ENCODE data around the gene RBBP8. TPM values are rescaled to one million over a fixed set of nuclear protein-coding genes. Genes with fewer than 3 reads are reported as not detected.
"Not testable (repeated sequence)": the region's sequence is repeated elsewhere in the genome, so short reads cannot be mapped to it uniquely, and the experiment has no call there.

Gene RBBP8
- total RNA-seq, 1 donor from 2014 or later, result 13.6 TPM

GRCh38 chr18:22951823-22952222 is 18.7 kb downstream of the RBBP8 start:
- Mint-ChIP-seq H3K27ac (ENCODE audit: unreplicated experiment) (no peak overlapping the region), H3K4me1 (ENCODE audit: low read depth, unreplicated experiment) (no peaks in the 10 kb centered on the region), H3K36me3 (ENCODE audit: unreplicated experiment) (no peaks in the 10 kb centered on the region), H3K9me3 (ENCODE audit: unreplicated experiment) (no peaks in the 10 kb centered on the region), H3K4me3 (ENCODE audit: unreplicated experiment) (no peak overlapping the region), H3K27me3 (ENCODE audit: unreplicated experiment) (no peaks in the 10 kb centered on the region)
- TF ChIP-seq, protein P1, sequence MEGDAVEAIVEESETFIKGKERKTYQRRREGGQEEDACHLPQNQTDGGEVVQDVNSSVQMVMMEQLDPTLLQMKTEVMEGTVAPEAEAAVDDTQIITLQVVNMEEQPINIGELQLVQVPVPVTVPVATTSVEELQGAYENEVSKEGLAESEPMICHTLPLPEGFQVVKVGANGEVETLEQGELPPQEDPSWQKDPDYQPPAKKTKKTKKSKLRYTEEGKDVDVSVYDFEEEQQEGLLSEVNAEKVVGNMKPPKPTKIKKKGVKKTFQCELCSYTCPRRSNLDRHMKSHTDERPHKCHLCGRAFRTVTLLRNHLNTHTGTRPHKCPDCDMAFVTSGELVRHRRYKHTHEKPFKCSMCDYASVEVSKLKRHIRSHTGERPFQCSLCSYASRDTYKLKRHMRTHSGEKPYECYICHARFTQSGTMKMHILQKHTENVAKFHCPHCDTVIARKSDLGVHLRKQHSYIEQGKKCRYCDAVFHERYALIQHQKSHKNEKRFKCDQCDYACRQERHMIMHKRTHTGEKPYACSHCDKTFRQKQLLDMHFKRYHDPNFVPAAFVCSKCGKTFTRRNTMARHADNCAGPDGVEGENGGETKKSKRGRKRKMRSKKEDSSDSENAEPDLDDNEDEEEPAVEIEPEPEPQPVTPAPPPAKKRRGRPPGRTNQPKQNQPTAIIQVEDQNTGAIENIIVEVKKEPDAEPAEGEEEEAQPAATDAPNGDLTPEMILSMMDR (IDR thresholded peaks at IDR 0.05; ENCODE audit: partially characterized antibody, unreplicated experiment), result no peak
- DNase-seq, result no peak

DNA sequence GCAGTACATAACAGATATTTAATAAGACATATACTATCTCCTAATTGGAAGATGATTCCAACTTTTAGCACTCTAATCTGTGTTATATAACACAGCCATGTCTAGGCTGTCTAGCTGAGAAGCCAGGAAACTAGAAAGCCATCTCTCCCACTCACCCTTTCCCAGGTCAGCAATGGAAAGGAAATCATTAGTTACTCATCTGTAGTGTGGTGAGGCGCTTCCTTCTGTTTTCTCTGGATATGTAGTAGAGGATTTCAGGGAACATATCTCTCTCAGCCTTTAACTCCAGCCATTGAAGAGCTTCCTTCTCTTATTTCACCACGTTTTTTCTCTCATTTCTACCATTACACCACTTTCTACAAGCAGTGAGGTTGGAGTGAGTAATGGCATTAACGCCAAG is 19.4 kb downstream of the RBBP8 start:
- Mint-ChIP-seq H3K9me3 (ENCODE audit: unreplicated experiment) (no peaks in the 10 kb centered on the region), H3K36me3 (ENCODE audit: unreplicated experiment) (no peaks in the 10 kb centered on the region), H3K27ac (ENCODE audit: unreplicated experiment) (no peak overlapping the region), H3K4me1 (ENCODE audit: low read depth, unreplicated experiment) (no peaks in the 10 kb centered on the region), H3K27me3 (ENCODE audit: unreplicated experiment) (no peaks in the 10 kb centered on the region), H3K4me3 (ENCODE audit: unreplicated experiment) (no peak overlapping the region)
- DNase-seq, result no peak
- TF ChIP-seq, protein P1 (IDR thresholded peaks at IDR 0.05; ENCODE audit: partially characterized antibody, unreplicated experiment), result no peak

- not testable (repeated sequence) for H3K4me1 Mint-ChIP-seq (ENCODE audit: low read depth, unreplicated experiment); H3K36me3 Mint-ChIP-seq (ENCODE audit: unreplicated experiment); DNase-seq; H3K9me3 Mint-ChIP-seq (ENCODE audit: unreplicated experiment); H3K4me3 Mint-ChIP-seq (ENCODE audit: unreplicated experiment); H3K27ac Mint-ChIP-seq (ENCODE audit: unreplicated experiment); H3K27me3 Mint-ChIP-seq (ENCODE audit: unreplicated experiment)
These were observed 20.9 kb downstream of the RBBP8 start for GRCh38 chr18:22953982-22954381.

GRCh38 chr18:22956226-22956625 is 23.1 kb downstream of the RBBP8 start:
- no peak overlapping the region for H3K27ac Mint-ChIP-seq (ENCODE audit: unreplicated experiment)
- no peak overlapping the region for H3K4me3 Mint-ChIP-seq (ENCODE audit: unreplicated experiment)
- H3K27me3 Mint-ChIP-seq (ENCODE audit: unreplicated experiment), result no peaks in the 10 kb centered on the region
- no peaks in the 10 kb centered on the region for H3K9me3 Mint-ChIP-seq (ENCODE audit: unreplicated experiment)
- H3K4me1 Mint-ChIP-seq (ENCODE audit: low read depth, unreplicated experiment), result no peaks in the 10 kb centered on the region
- no peak for DNase-seq
- no peaks in the 10 kb centered on the region for H3K36me3 Mint-ChIP-seq (ENCODE audit: unreplicated experiment)
- TF ChIP-seq, protein P1 (IDR thresholded peaks at IDR 0.05; ENCODE audit: partially characterized antibody, unreplicated experiment), result no peak

DNA sequence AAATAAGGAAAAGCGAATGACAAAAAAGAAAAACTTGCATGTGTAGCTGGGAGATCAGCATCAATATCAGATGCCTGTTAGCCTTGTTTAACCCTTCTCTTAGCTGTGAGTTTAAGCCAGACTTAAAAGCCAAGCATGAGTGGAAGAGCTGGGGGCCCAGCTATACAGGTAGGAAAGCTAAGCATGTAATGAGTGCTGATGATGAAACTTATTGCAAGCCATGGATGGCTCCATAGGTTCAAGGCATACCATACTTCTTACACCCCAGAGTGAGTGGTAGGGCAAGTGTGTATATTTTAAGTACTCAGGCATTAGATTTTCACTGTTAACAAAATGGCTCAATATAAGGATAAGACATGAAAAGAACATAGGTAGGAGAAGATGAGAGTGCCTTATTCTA is 28.0 kb downstream of the RBBP8 start:
- H3K27ac Mint-ChIP-seq (ENCODE audit: unreplicated experiment), result no peak overlapping the region
- no peaks in the 10 kb centered on the region for H3K9me3 Mint-ChIP-seq (ENCODE audit: unreplicated experiment)
- no peaks in the 10 kb centered on the region for H3K27me3 Mint-ChIP-seq (ENCODE audit: unreplicated experiment)
- H3K4me3 Mint-ChIP-seq (ENCODE audit: unreplicated experiment), result no peak overlapping the region
- H3K36me3 Mint-ChIP-seq (ENCODE audit: unreplicated experiment), result no peaks in the 10 kb centered on the region
- DNase-seq, result no peak
- TF ChIP-seq, protein P1 (IDR thresholded peaks at IDR 0.05; ENCODE audit: partially characterized antibody, unreplicated experiment), result no peak
- H3K4me1 Mint-ChIP-seq (ENCODE audit: low read depth, unreplicated experiment), result no peaks in the 10 kb centered on the region

DNA sequence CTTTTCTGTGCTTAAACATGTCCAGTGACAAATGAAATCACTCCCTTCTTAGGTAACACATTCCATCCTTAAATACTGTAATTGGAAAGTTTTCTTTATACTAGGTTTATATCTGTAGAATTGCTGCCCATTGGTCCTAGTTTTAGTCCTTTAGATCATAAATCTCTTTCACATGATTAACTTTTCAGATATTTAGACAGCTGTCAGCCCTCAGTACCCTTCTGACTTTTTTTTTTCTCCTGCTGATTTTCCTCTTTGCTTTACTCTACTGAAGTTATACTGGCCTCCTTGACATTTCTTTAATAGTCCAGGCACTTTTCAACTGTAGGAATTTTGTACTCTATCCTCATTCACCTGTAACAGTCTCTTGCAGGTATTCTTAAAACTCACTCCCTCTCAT is 28.9 kb downstream of the RBBP8 start:
- H3K27me3 Mint-ChIP-seq (ENCODE audit: unreplicated experiment), result no peaks in the 10 kb centered on the region
- H3K27ac Mint-ChIP-seq (ENCODE audit: unreplicated experiment), result no peak overlapping the region
- H3K4me3 Mint-ChIP-seq (ENCODE audit: unreplicated experiment), result no peak overlapping the region
- H3K4me1 Mint-ChIP-seq (ENCODE audit: low read depth, unreplicated experiment), result no peaks in the 10 kb centered on the region
- TF ChIP-seq, protein P1 (IDR thresholded peaks at IDR 0.05; ENCODE audit: partially characterized antibody, unreplicated experiment), result no peak
- DNase-seq, result no peak
- H3K36me3 Mint-ChIP-seq (ENCODE audit: unreplicated experiment), result no peaks in the 10 kb centered on the region
- H3K9me3 Mint-ChIP-seq (ENCODE audit: unreplicated experiment), result no peaks in the 10 kb centered on the region
